Calu3 (cell line): Measurements from ENCODE around the gene LAG3. TPM values are rescaled to one million over a fixed set of nuclear protein-coding genes. Genes with fewer than 3 reads are reported as not detected.

Experiments
- total RNA-seq: library from RNA; stranded (reverse); gene quantifications from 2 replicates; pipeline ENCODE4 v1.2.3, GENCODE V29; 2022

Gene LAG3
- total RNA-seq, 1 experiment from 2014 or later = not detected

Other genes with a start within 250 kb of the LAG3 start
- gene GAPDH, start 238.0 kb upstream of the LAG3 start, total RNA-seq = 2,412 and 2,552 TPM in 2 replicates
- 0.76 and 1.0 TPM in 2 replicates for gene IFFO1, start 216.5 kb upstream of the LAG3 start, total RNA-seq
- gene NOP2, start 204.2 kb upstream of the LAG3 start, total RNA-seq = 86.1 and 88.5 TPM in 2 replicates
- gene CHD4, start 165.1 kb upstream of the LAG3 start, total RNA-seq = 164 and 165 TPM in 2 replicates
- gene LPAR5, start 136.6 kb upstream of the LAG3 start, total RNA-seq = 2.5 and 3.2 TPM in 2 replicates
- 2.9 and 4.1 TPM in 2 replicates for gene ACRBP, start 125.1 kb upstream of the LAG3 start, total RNA-seq
- 24.9 and 26.6 TPM in 2 replicates for gene ING4, start 109.4 kb upstream of the LAG3 start, total RNA-seq
- 64.9 and 68.5 TPM in 2 replicates for gene ZNF384, start 83.1 kb upstream of the LAG3 start, total RNA-seq
- gene PIANP, start 71.7 kb upstream of the LAG3 start, total RNA-seq = not detected in 2 replicates
- gene COPS7A, start 48.5 kb upstream of the LAG3 start, total RNA-seq = 47.3 and 55.3 TPM in 2 replicates
- 176 and 183 TPM in 2 replicates for gene MLF2, start 19.4 kb upstream of the LAG3 start, total RNA-seq
- gene PTMS, start 6.2 kb upstream of the LAG3 start, total RNA-seq = 53.5 and 62.9 TPM in 2 replicates
- gene CD4, start 17.0 kb downstream of the LAG3 start, total RNA-seq = not detected in 2 replicates
- gene GPR162, start 49.3 kb downstream of the LAG3 start, total RNA-seq = not detected in 2 replicates
- gene P3H3, start 55.9 kb downstream of the LAG3 start, total RNA-seq = 0.45 and 0.56 TPM in 2 replicates
- not detected in 2 replicates for gene GNB3, start 68.4 kb downstream of the LAG3 start, total RNA-seq
- 47.9 and 57.1 TPM in 2 replicates for gene CDCA3, start 78.8 kb downstream of the LAG3 start, total RNA-seq
- gene USP5, start 79.6 kb downstream of the LAG3 start, total RNA-seq = 126 and 128 TPM in 2 replicates
- gene TPI1, start 95.0 kb downstream of the LAG3 start, total RNA-seq = 608 and 639 TPM in 2 replicates
- gene SPSB2, start 100.8 kb downstream of the LAG3 start, total RNA-seq = 18.0 and 21.5 TPM in 2 replicates
- 6.0 and 8.3 TPM in 2 replicates for gene LRRC23, start 132.3 kb downstream of the LAG3 start, total RNA-seq
- gene ENO2, start 142.1 kb downstream of the LAG3 start, total RNA-seq = 14.5 and 16.1 TPM in 2 replicates
- gene ATN1, start 155.4 kb downstream of the LAG3 start, total RNA-seq = 59.9 and 62.0 TPM in 2 replicates
- gene RNU7-1, start 171.3 kb downstream of the LAG3 start, total RNA-seq = not detected in 2 replicates
- gene C12orf57, start 171.5 kb downstream of the LAG3 start, total RNA-seq = 96.7 and 103 TPM in 2 replicates
- 42.4 and 46.3 TPM in 2 replicates for gene PTPN6, start 178.8 kb downstream of the LAG3 start, total RNA-seq
- gene PHB2, start 198.1 kb downstream of the LAG3 start, total RNA-seq = 182 and 195 TPM in 2 replicates
- 73.1 and 80.5 TPM in 2 replicates for gene EMG1, start 198.4 kb downstream of the LAG3 start, total RNA-seq
- 30.2 and 31.7 TPM in 2 replicates for gene LPCAT3, start 246.0 kb downstream of the LAG3 start, total RNA-seq